Neural cell (in vitro differentiated cells): ENCODE data around the gene LRRC52. TPM values are rescaled to one million over a fixed set of nuclear protein-coding genes. Genes with fewer than 3 reads are reported as not detected.

Experiments used
- H2AFZ ChIP-seq: fragments of 200-600, 300-800 bp; sonication (generic), shearing (Covaris generic); 2 replicates; pipeline ENCODE4 v1.6.0; 2014; ENCODE audit warnings: low read depth, mild to moderate bottlenecking, antibody characterized with exemption, low read length, moderate library complexity
- H3F3A ChIP-seq: fragments of 200-600 bp; shearing (Covaris generic); 2 replicates; pipeline ENCODE4 v1.6.1; 2016; ENCODE audit warnings: mild to moderate bottlenecking, moderate library complexity, mixed read lengths, antibody characterized with exemption, low read length; ENCODE audit not compliant: insufficient read depth, poor library complexity, severe bottlenecking
- H3K27ac ChIP-seq: fragments of 200-600, 300-800 bp; sonication (generic), shearing (Covaris generic); 2 replicates; pipeline ENCODE4 v1.5.1; 2014; ENCODE audit warnings: mild to moderate bottlenecking, low read length, moderate library complexity
- H3K27me3 ChIP-seq: fragments of 300-800, 200-600 bp; sonication (generic), shearing (Covaris generic); 2 replicates; pipeline ENCODE4 v1.6.0; 2014; ENCODE audit warnings: mild to moderate bottlenecking, low read depth, low read length, moderate library complexity; ENCODE audit not compliant: insufficient read depth
- H3K36me3 ChIP-seq: fragments of 300-800, 200-600 bp; sonication (generic), shearing (Covaris generic); 2 replicates; pipeline ENCODE4 v1.5.1; 2014; ENCODE audit warnings: mild to moderate bottlenecking, antibody characterized with exemption, low read length, moderate library complexity; ENCODE audit not compliant: insufficient read depth
- H3K4me2 ChIP-seq: fragments of 300-800, 200-600 bp; sonication (generic), shearing (Covaris generic); 2 replicates; pipeline ENCODE4 v1.6.0; 2014; ENCODE audit warnings: mild to moderate bottlenecking, low read length
- H3K4me3 ChIP-seq: fragments of 300-800, 200-600 bp; sonication (generic), shearing (Covaris generic); 2 replicates; pipeline ENCODE4 v1.5.1; 2014; ENCODE audit warnings: mild to moderate bottlenecking, low read length, moderate library complexity
- H3K79me2 ChIP-seq: fragments of 200-600 bp; shearing (Covaris generic); replicated peaks from 2 replicates; pipeline ENCODE4 v1.6.0; 2014; ENCODE audit warnings: mild to moderate bottlenecking, low read length, moderate library complexity; ENCODE audit not compliant: insufficient read depth
- H3K9ac ChIP-seq: fragments of 300-800, 200-600 bp; sonication (generic), shearing (Covaris generic); 2 replicates; pipeline ENCODE4 v1.6.1; 2016; ENCODE audit warnings: mild to moderate bottlenecking, low read length, mixed read lengths
- H3K9me2 ChIP-seq: fragments of 200-600 bp; shearing (Covaris generic); 2 replicates; pipeline ENCODE4 v1.6.1; 2016; ENCODE audit warnings: mild to moderate bottlenecking, low read length, mixed read lengths; ENCODE audit not compliant: insufficient read depth
- H3K9me3 ChIP-seq: fragments of 200-600, 300-800 bp; sonication (generic), shearing (Covaris generic); 2 replicates; pipeline ENCODE4 v1.6.1; 2016; ENCODE audit warnings: mild to moderate bottlenecking, mixed run types, low read length, moderate library complexity, mixed read lengths
- H4K20me1 ChIP-seq: fragments of 200-600 bp; shearing (Covaris generic); 2 replicates; pipeline ENCODE4 v1.6.1; 2016; ENCODE audit warnings: mild to moderate bottlenecking, mixed run types; ENCODE audit not compliant: insufficient read depth
- EP300 ChIP-seq: fragments of 450-650 bp; conservative IDR thresholded peaks from 2 replicates; pipeline ENCODE4 v1.6.1; 2014; ENCODE audit warnings: antibody characterized with exemption, mild to moderate bottlenecking, moderate library complexity; ENCODE audit not compliant: poor library complexity, severe bottlenecking
- EZH2 ChIP-seq: fragments of 200-600, 300-800 bp; shearing (Covaris generic), sonication (generic); IDR thresholded peaks from 2 replicates; pipeline ENCODE4 v1.6.1; 2014; ENCODE audit warnings: antibody characterized with exemption, low read length, borderline replicate concordance, mild to moderate bottlenecking; ENCODE audit not compliant: insufficient read depth, poor library complexity, severe bottlenecking
- POLR2AphosphoS5 ChIP-seq: IDR thresholded peaks from 2 replicates; pipeline ENCODE4 v1.6.1; 2012
- RAD21 ChIP-seq: fragments of 450-650 bp; conservative IDR thresholded peaks from 2 replicates; pipeline ENCODE4 v1.6.1; 2014; ENCODE audit warnings: antibody characterized with exemption, mild to moderate bottlenecking, moderate library complexity
- polyA plus RNA-seq: library from polyadenylated mRNA; depleted of rRNA; stranded (reverse); fragments of >200 nt; gene quantifications from 2 replicates; pipeline ENCODE4 v1.2.3, GENCODE V29; 2014
- TF ChIP-seq, protein P1 (sequence below): IDR thresholded peaks from 2 replicates; pipeline ENCODE4 v1.6.1; 2012; ENCODE audit warnings: borderline replicate concordance

LRRC52 gene
- polyA plus RNA-seq, 1 donor from 2014 or later: not detected

DNA sequence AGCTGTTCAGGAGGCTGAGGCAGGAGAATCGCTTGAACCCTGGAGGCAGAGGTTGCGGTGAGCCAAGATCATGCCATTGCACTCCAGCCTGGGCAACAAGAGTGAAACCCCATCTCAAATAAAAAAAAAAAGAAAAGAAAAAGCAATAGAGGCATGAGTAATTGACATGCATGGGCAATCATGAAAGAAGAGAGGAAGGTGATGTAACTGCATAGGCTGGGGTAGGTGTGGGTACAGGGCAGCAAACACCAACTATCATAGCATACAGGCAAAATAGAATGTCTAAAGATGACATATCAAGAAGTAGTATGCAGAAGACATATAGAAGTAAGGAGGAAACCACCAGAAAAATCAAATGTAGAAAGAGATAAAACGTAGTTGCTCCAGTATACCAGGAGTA lies 68.3 kb downstream of the LRRC52 start:
- TF ChIP-seq EZH2: no peak
- TF ChIP-seq EP300: no peak
- TF ChIP-seq POLR2AphosphoS5: no peak
- no peak for TF ChIP-seq RAD21
- TF ChIP-seq, protein P1, sequence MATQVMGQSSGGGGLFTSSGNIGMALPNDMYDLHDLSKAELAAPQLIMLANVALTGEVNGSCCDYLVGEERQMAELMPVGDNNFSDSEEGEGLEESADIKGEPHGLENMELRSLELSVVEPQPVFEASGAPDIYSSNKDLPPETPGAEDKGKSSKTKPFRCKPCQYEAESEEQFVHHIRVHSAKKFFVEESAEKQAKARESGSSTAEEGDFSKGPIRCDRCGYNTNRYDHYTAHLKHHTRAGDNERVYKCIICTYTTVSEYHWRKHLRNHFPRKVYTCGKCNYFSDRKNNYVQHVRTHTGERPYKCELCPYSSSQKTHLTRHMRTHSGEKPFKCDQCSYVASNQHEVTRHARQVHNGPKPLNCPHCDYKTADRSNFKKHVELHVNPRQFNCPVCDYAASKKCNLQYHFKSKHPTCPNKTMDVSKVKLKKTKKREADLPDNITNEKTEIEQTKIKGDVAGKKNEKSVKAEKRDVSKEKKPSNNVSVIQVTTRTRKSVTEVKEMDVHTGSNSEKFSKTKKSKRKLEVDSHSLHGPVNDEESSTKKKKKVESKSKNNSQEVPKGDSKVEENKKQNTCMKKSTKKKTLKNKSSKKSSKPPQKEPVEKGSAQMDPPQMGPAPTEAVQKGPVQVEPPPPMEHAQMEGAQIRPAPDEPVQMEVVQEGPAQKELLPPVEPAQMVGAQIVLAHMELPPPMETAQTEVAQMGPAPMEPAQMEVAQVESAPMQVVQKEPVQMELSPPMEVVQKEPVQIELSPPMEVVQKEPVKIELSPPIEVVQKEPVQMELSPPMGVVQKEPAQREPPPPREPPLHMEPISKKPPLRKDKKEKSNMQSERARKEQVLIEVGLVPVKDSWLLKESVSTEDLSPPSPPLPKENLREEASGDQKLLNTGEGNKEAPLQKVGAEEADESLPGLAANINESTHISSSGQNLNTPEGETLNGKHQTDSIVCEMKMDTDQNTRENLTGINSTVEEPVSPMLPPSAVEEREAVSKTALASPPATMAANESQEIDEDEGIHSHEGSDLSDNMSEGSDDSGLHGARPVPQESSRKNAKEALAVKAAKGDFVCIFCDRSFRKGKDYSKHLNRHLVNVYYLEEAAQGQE: no peak

More for the DNA sequence above, 68.3 kb downstream of the LRRC52 start:
- Histone ChIP-seq H3K27ac (no peak overlapping the region), H3K79me2 (no peaks in the 10 kb centered on the region), H3K9me2 (no peaks in the 10 kb centered on the region), H4K20me1 (no peaks in the 10 kb centered on the region), H3K36me3 (no peaks in the 10 kb centered on the region), H2AFZ (no peak overlapping the region), H3K4me2 (no peak overlapping the region), H3K27me3 (no peaks in the 10 kb centered on the region), H3K9ac (no peak overlapping the region), H3K4me3 (no peak overlapping the region), H3K9me3 (no peaks in the 10 kb centered on the region), H3F3A (no peaks in the 10 kb centered on the region)

Other genes with a start within 250 kb of the LRRC52 start
- 0.47 and 0.52 TPM in 2 replicates for gene LMX1A, start 187.3 kb upstream of the LRRC52 start, polyA plus RNA-seq
- 0.78 and 2.1 TPM in 2 replicates for gene RXRG, start 98.9 kb upstream of the LRRC52 start, polyA plus RNA-seq
- 213 and 219 TPM in 2 replicates for gene MGST3, start 87.2 kb downstream of the LRRC52 start, polyA plus RNA-seq
- gene ALDH9A1, start 154.6 kb downstream of the LRRC52 start, polyA plus RNA-seq: 25.5 and 26.6 TPM in 2 replicates
- gene TMCO1, start 224.9 kb downstream of the LRRC52 start, polyA plus RNA-seq: 116 and 137 TPM in 2 replicates